Gastroesophageal sphincter (tissue), 3 donors: ENCODE measurements around the gene TPGS2.

Source experiments
- POLR2A ChIP-seq, 2 donors: fragments of 450-650 bp; IDR thresholded peaks; one replicate each; pipeline ENCODE4 v1.6.1; 2017; ENCODE audit warnings: antibody characterized with exemption in 2 of 2, mild to moderate bottlenecking in 2 of 2, moderate library complexity in 1 of 2
- POLR2AphosphoS5 ChIP-seq: sonication (generic); formaldehyde crosslinking; IDR thresholded peaks from one replicate; pipeline ENCODE4 v1.6.1; 2017; ENCODE audit warnings: antibody characterized with exemption
- TF ChIP-seq, protein P1 (sequence below), 4 experiments: fragments of 200-600 bp in 2 of 4; fragments of 450-650 bp in 2 of 4; sonication (generic) in 1 of 4; IDR thresholded peaks; one replicate each; pipeline ENCODE4 v1.5.1; 2017 to 2019; ENCODE audit warnings: antibody characterized with exemption in 4 of 4, mild to moderate bottlenecking in 2 of 4, moderate library complexity in 2 of 4

DNA sequence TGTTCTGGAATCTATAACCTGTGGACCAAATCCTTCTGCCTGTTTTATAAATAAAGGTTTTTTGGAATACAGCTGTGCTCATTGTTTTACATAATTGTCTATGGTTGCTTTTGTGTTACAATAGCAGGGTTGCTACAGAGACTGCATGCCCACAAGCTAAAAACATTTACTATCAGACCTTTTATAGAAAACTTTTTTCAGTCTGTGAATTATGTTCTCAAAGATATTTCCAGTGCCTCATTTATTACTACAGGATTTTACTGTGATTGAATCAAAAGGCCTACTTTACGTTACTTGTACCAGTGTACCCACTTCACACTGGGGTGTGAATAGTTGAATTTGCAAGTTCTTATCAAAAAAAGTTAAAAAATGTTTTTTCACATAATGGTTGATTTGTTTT lies 7.1 kb upstream of the TPGS2 start:
- no peak for TF ChIP-seq POLR2A (IDR thresholded peaks at IDR 0.05)
- TF ChIP-seq, protein P1, sequence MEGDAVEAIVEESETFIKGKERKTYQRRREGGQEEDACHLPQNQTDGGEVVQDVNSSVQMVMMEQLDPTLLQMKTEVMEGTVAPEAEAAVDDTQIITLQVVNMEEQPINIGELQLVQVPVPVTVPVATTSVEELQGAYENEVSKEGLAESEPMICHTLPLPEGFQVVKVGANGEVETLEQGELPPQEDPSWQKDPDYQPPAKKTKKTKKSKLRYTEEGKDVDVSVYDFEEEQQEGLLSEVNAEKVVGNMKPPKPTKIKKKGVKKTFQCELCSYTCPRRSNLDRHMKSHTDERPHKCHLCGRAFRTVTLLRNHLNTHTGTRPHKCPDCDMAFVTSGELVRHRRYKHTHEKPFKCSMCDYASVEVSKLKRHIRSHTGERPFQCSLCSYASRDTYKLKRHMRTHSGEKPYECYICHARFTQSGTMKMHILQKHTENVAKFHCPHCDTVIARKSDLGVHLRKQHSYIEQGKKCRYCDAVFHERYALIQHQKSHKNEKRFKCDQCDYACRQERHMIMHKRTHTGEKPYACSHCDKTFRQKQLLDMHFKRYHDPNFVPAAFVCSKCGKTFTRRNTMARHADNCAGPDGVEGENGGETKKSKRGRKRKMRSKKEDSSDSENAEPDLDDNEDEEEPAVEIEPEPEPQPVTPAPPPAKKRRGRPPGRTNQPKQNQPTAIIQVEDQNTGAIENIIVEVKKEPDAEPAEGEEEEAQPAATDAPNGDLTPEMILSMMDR (IDR thresholded peaks at IDR 0.05): no peak
- no peak for TF ChIP-seq POLR2AphosphoS5
